GM15510 (cell line): Measurements from ENCODE around the gene TUBGCP2.

Source experiments
- POLR2A ChIP-seq: IDR thresholded peaks from 3 replicates; pipeline ENCODE4 v1.6.1; 2011; ENCODE audit warnings: borderline replicate concordance; ENCODE audit not compliant: insufficient read length; ENCODE audit errors: extremely low read depth

TUBGCP2 gene

GRCh38 chr10:133336118-133336576, 27.5 kb upstream of the TUBGCP2 start:
- no peak for TF ChIP-seq POLR2A

DNA sequence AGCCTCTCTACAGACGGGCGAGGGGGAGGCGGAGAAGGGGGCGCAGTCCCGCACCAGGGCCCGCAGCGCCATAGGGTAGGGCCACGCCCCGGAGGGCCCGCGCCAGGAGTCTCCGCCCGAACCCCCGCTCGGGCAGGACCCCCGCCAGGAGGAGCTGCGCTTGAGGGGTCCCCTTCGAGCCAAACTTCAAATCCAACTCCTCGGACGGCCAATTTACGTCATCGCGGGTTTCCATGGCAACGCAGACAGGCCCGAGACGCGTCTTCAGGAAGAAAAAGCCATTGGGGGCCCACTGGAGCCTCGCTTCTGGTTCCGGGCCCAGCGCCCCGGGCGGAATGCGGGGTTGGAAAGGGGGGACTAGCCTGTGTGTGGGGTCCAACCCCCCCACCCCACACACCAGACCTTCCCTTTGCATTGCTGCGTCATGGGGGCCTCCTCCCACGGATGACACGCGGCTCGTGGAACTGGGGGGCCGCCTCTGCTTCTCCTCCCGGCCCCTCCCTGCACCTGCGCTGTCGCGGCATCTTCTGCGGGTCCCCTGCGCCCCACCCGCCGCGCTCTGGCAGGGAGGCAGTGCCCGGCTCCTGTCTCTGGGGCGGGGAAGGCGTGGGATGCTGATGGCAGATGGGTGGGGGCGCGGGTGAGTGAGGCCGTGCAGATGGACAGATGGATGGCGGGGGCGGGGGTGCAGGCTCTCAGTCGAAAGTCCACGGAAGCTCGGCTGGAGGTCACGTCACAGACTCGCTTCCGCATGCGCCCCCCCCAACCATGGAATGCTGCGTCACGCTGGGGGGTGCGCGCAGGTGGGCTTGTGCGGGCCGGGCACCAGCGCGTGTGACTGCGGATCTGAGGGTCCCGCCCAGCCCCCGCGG, 26.8 kb upstream of the TUBGCP2 start:
- TF ChIP-seq POLR2A: no peak

DNA sequence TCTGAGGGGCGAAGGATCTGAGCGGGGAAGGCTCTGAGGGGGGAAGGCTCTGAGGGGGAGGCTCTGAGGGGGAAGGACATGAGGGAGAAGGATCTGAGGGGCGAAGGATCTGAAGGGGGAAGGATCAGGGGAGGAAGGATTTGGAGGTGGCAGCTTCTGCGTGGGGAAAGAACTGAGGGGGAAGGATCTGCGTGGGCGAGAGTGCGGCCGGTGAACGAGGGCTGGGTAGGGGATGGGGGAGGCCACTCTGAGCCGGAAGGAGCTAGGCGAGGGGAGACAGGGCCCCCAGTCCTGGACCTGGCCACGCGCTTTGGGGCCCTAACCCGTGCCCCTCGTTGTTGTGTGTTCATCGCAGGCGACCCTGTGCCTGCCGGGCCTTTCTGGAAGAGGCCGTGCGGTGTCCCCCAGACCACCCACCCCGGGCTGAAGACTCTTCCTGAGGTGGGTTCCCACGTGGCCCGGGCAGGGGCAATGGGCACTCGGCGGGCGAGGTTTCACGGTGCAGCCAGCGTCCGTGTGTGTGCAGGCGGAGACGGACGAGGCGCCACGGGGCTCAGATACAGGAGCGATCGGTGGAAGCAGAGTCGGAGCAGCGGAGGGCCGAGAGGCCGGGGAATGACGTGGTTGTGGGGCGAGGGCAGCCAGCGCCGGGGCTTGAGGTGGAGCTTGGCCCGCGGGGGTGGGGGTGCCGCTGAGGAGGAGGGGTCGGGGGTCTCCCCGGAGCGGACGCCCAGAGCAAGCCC, 26.0 kb upstream of the TUBGCP2 start:
- TF ChIP-seq POLR2A: no peak

- no peak for TF ChIP-seq POLR2A
Measured at GRCh38 chr10:133332936-133333699, 24.4 kb upstream of the TUBGCP2 start.

DNA sequence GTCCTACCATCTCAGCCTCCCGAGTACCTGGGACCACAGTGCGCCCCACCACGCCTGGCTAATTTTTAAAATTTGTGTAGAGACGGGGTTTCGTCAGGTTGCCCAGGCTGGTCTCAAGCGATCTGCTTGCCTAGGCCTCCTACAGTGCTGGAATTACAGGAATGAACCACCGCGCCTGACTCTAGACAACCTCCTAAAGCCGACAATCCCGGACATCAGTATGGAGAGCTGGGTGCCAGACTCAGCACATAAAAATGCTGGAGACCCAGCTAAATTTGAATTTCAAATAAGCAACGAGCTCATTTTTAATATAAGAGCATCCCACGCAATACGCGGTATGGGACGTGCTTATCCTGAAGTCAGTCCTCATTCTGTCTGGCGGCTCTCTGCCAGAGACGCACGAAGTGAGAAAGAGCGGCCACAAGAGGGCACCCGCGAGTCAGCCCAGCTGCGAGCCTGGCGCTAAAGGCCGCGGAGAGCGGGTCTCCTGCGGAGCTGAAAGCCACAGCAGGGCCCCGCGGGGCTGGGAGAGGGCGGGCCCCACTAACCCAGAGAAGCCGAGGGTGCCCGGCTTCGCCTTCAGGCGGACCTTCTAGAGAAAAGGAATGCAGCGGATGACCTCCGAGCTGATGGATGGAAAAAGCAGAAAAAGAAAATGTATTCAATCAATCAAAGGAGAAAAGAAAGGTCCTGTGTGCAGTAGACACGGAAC, 21.0 kb upstream of the TUBGCP2 start:
- no peak for TF ChIP-seq POLR2A

GRCh38 chr10:133328358-133329343, 20.0 kb upstream of the TUBGCP2 start:
- no peak for TF ChIP-seq POLR2A

- TF ChIP-seq POLR2A: no peak
Measured at GRCh38 chr10:133327651-133328357, 19.1 kb upstream of the TUBGCP2 start.

DNA sequence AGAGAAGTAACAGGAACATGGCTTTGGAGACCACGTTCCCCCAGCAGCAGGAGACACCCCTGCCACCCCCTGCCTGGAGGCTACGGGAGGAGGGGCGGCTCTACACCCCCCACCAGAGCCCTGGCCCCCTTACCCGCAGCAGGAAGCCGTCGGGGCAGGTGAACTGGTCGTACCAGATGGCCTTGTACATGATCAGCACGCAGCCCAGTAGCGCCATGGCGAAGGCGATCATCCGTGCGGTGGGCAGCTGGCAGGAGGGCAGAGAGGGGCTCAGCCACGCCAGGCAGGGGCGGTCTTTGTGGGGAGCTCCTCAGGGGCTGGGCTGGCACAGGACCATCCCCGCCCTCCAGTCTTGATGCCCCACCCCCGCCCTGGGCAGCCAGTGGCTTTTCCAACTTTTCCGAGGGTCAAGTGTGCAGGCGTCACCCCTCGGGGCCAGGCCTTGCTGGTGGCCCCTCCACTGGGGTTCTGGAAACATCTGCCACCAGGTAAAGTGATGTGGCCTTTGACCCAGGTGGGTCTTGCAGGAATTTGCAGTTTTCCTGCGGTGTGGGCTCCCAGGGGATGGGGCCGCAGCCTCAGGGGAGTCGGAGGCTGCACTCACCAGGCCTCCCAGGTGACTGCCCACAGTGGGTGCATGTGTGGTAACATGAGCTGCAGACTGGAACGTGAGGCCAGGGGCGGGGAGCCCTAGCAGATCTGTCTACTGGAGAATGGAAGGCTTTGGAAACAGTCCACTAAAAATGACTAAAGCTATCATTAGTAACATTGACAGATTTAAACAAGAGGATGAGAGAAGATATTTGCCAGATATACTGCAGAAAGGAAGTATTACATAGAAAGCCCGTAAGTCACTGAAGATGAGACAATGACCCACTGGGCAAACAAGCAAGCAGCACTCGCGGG, 18.3 kb upstream of the TUBGCP2 start:
- no peak for TF ChIP-seq POLR2A

DNA sequence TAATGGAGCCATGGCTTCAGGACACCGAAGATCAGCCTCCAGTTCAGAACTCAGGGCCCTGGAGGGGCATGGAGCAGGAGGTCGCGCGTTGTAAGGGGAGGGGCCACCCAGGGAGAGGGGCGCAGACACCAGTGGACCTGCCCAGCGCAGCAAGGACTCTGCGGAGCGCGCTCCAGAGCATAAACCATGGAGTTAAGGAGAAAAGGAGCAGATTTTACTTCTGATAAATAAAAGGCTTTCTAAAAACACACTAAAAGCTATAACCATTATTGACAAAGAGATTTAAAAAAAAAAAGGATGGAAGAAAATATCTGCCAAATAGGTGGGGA, 17.5 kb upstream of the TUBGCP2 start:
- TF ChIP-seq POLR2A: no peak

DNA sequence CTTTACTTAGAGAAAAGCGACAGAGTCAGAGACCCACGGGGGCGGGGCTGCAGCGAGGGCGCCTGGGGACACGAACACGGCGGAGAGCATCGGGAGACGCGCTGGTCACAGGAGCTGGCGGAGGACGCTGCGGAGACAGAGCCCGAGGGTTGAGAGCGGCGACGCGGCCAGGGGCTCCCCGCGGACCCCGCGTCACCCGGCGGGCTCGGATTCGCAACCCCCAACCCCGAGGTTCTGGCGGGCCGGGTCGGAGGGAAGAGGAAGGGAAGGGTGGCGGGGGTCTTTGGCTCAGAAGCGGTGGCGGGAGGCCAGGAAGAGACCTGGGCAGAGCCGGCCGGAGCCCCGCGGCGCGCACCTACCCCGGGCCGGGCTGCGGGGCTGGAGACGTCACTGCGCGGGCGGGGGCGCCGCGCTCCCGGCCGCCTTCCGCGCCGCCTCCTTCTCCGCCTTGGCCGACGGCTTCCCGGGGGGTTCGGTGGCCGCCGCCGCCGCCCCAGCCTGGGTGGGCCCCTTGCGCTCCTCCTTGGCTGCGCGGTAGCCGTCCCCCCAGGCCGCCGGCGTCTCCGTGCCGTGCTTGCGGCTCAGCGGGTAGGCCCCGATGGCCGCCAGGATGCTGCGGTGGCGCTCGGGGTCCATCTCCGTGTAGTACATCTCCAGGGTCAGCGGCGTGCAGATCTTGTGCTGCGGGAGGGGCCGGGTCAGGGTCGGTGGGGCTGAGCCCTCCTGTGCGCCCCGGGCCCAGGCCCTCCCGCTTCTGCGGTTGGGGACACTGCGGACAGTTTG, 17.0 kb upstream of the TUBGCP2 start:
- no peak for TF ChIP-seq POLR2A

DNA sequence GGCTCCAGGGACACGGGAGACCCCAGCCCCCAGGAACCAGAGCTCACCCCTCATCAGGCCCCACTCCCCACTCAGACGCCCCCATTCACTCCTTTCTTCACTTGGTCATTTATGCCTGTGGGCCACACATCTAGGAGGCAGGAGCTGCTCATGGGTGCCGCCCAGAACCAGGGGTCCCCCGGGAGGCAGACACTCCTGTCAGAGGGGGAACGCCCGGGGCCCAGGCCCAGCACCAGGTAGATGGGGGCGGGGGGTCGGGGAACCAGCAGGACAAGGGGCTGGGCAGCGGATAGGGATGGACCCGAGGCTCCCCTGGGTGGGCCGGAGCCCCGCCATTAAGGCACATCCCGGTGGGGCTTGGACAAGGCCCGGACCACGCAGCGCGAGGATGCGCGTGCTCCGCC, 16.2 kb upstream of the TUBGCP2 start:
- TF ChIP-seq POLR2A: no peak

DNA sequence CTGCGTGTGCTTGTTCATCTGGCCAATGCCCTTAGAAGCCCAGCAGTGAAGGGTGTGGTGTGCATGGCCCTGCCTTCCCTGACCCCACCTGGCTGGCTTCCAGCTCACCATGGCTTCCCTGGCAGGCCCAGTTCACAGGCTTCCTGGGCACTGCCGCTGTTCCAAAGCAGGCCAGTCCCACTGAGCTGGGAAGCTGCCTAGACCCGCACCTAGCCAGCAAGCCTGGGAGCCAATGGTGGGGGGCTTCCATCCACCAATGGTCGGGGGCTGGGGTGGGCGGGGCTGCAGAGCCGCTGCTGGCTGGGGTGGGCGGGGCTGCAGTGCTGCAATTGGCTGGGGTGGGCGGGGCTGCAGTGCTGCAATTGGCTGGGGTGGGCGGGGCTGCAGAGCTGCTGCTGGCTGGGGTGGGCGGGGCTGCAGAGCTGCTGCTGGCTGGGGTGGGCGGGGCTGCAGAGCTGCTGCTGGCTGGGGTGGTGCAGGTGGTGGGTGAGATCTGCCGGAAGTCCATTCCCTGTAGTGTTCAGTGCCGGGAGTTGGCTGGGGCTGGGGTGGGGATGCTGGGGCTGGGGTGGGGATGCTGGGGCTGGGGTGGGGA, 15.6 kb upstream of the TUBGCP2 start:
- no peak for TF ChIP-seq POLR2A
